Measurements from ENCODE around the gene LILRB3. TPM values are rescaled to one million over a fixed set of nuclear protein-coding genes. Genes with fewer than 3 reads are reported as not detected.

LILRB3 gene
- total and polyA plus RNA-seq, 2 of the 4 experiments (the other 2 are of a cell fraction): not detected

DNA sequence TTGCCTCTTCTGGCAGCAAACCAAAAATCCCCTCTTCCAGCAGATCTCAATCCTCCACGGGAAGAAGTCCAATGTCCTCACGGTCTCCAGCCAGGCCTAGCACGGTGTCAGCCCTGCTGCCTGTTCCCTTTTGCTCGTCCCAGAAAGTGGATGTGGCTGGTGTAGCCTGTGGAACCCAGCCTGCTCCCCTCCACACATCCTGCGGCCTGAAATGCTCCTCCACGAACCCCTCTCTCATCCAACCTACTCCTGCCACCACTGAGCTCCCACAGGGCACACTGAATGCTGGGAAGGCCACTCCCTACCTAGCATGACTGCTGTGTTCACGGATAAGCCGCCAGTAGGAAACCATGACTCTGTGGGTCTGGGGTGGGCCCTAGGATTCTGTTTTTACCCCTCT lies 36.5 kb downstream of the LILRB3 start:
- ATAC-seq (ENCODE audit: low read depth) (no peak), DNase-seq (no peak)
- Histone ChIP-seq H4K5ac (ENCODE audit: low read depth, low read length) (no peak overlapping the region), H2BK120ac (ENCODE audit: low read depth, low read length) (no peak overlapping the region), H2AK9ac (replicated peaks; ENCODE audit: low read depth, low read length, poor library complexity) (no peak overlapping the region), H3K27me3 (ENCODE audit: control insufficient read depth, insufficient read depth, low read length) (no peaks in the 10 kb centered on the region), H2BK20ac (ENCODE audit: low read depth, low read length) (no peak overlapping the region), H4K20me1 (ENCODE audit: insufficient read depth, low read length) (peaks cover 14% of the 10 kb centered on the region), H3K79me1 (ENCODE audit: low read depth in 1 of 2, low read length in 2 of 2) (peaks cover 12 to 39% of the 10 kb centered on the region in 2 experiments), H3K9ac (ENCODE audit: low read depth, low read length) (no peak overlapping the region), H3K9me3 (ENCODE audit: control insufficient read depth, insufficient read depth, low read length) (no peaks in the 10 kb centered on the region), H3K9me1 (ENCODE audit: insufficient read depth, low read length) (peaks cover 3% of the 10 kb centered on the region; the same call in 1 of the 2 replicates), H2AFZ (replicated peaks; ENCODE audit: low read length, poor library complexity) (no peak overlapping the region), H2BK5ac (ENCODE audit: low read depth, low read length, poor library complexity, severe bottlenecking) (no peak overlapping the region), H3K4me3 (ENCODE audit: insufficient read depth, low read depth, low read length) (no peak overlapping the region), H3K4ac (ENCODE audit: low read depth, low read length) (no peak overlapping the region), H3K18ac (ENCODE audit: low read depth, low read length) (no peak overlapping the region), H3K4me2 (ENCODE audit: low read depth, low read length) (no peak overlapping the region), H3K4me1 (ENCODE audit: control insufficient read depth, insufficient read depth, low read length) (peaks cover 2% of the 10 kb centered on the region), H2BK15ac (ENCODE audit: low read depth, low read length) (no peak overlapping the region), H3K14ac (replicated peaks; ENCODE audit: low read depth, low read length) (no peak overlapping the region), H4K91ac (ENCODE audit: insufficient read depth, low read depth, low read length) (no peak overlapping the region), H3K56ac (ENCODE audit: extremely low read depth, insufficient read depth, low read length) (no peak overlapping the region), H2AK5ac (ENCODE audit: low read depth, low read length) (no peak overlapping the region), H3K23ac (ENCODE audit: low read depth, low read length) (no peak overlapping the region), H3K36me3 (ENCODE audit: control insufficient read depth, insufficient read depth, low read length) (peaks cover 25% of the 10 kb centered on the region), H4K8ac (ENCODE audit: low read depth in 2 of 2, low read length in 2 of 2) (no peak overlapping the region), H3K27ac (ENCODE audit: insufficient read depth, low read length) (no peak overlapping the region)
- ChIA-PET POLR2A (ENCODE audit: unreplicated experiment) (no interaction called here), CTCF (interaction anchor here (0.5 kb wide), 1 partner anchor 16 kb away, joined by 3 read pairs; no protein-coding TSS in a partner anchor)
- dilution Hi-C loops (cut with HindIII; ENCODE audit: low sequenced_read_pairs, unreplicated experiment) (no loop called here), in situ Hi-C loops (cut with MboI; ENCODE audit: low sequenced_read_pairs) (no loop called here), intact Hi-C loops (cut with micrococcal nuclease) (no loop called here)
- no CpG with 5 or more reads among the region's 8 CpGs for WGBS, 2 experiments (ENCODE audit: extremely low coverage in 2 of 2, insufficient read length in 1 of 2)
- no TSS peak for BruUV-seq (replicated peaks)
- TF ChIP-seq MAFK (IDR thresholded peaks at IDR 0.05; ENCODE audit: low read depth, low read length) (no peak), FOS (IDR thresholded peaks at IDR 0.05; ENCODE audit: low read depth, low read length) (no peak), BHLHE40 (IDR thresholded peaks at IDR 0.05; ENCODE audit: low read depth, low read length) (no peak), MXI1 (IDR thresholded peaks at IDR 0.05; ENCODE audit: borderline replicate concordance, low read depth, low read length) (no peak), CTCF (conservative IDR thresholded peaks at IDR 0.05; ENCODE audit: low read depth, low read length) (no peak), POLR2A (IDR thresholded peaks at IDR 0.05; ENCODE audit: low read depth, low read length) (no peak), SMC3 (IDR thresholded peaks at IDR 0.05; ENCODE audit: low read depth, low read length) (no peak), CEBPB (IDR thresholded peaks at IDR 0.05; ENCODE audit: low read depth, low read length) (no peak), USF2 (IDR thresholded peaks at IDR 0.05; ENCODE audit: low read depth, low read length) (no peak), RAD21 (IDR thresholded peaks at IDR 0.05; ENCODE audit: low read length) (no peak), RFX5 (IDR thresholded peaks at IDR 0.05; ENCODE audit: low read depth, low read length) (no peak), RCOR1 (IDR thresholded peaks at IDR 0.05; ENCODE audit: insufficient replicate concordance, low read length) (no peak), CHD1 (IDR thresholded peaks at IDR 0.05; ENCODE audit: low read depth, low read length) (no peak), MAZ (IDR thresholded peaks at IDR 0.05; ENCODE audit: borderline replicate concordance, low read depth, low read length) (no peak)
